T-helper 2 cell treated with Interferon-gamma antibody and Interleukin-4, amounts not matched to agents 5 μg/mL and 100 μg/mL, for 36 hours (primary cell): ENCODE data around the gene TAS2R50.

Experiments used
- DNase-seq: peaks from one replicate; pipeline ENCODE4 v3.0.0; 2021; ENCODE audit warnings: low spot score
- H3K27ac Mint-ChIP-seq: one replicate; pipeline ENCODE4 v1.8.0; 2021; ENCODE audit warnings: mild to moderate bottlenecking, mixed read lengths
- H3K27me3 Mint-ChIP-seq: one replicate; pipeline ENCODE4 v1.8.0; 2021; ENCODE audit warnings: low read depth, mixed read lengths
- H3K36me3 Mint-ChIP-seq: one replicate; pipeline ENCODE4 v1.8.0; 2021; ENCODE audit warnings: low read depth, mixed read lengths
- H3K4me1 Mint-ChIP-seq: one replicate; pipeline ENCODE4 v1.8.0; 2021; ENCODE audit warnings: low read depth, mixed read lengths
- H3K4me3 Mint-ChIP-seq: one replicate; pipeline ENCODE4 v1.8.0; 2022; ENCODE audit warnings: mild to moderate bottlenecking, moderate library complexity, mixed read lengths
- H3K9me3 Mint-ChIP-seq: one replicate; pipeline ENCODE4 v1.8.0; 2021; ENCODE audit warnings: mixed read lengths

Gene TAS2R50

DNA sequence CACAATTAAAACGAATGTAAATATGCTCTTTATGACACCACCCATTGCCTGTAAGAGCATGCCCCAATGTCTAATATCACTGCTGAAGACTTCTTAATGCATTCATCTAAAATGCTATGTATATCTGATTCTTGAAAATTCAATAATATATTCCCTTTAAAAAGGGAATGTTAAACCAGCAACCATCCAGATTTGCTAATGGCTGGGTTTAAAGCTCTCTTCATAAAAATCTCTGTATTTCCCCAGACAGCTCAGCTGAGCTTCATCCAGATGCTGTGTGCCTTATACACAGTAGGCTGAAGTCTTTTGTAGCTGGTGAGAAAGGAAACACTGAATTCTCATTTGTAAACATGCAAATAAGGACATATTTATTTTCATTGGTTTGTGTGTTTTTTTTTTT, 47.5 kb downstream of the TAS2R50 start, which contains the start of gene TAS2R14:
TSS of gene TAS2R14 (minus strand) at position 101 of the 400 bp plus-strand sequence. CDS start at position 45, 56 bp downstream.
- DNase-seq: no peak
- Mint-ChIP-seq H3K4me1 (peaks cover 10% of the 10 kb centered on the region), H3K9me3 (peaks cover under 1% of the 10 kb centered on the region), H3K4me3 (no peak within 1 kb of the TSS), H3K27ac (no peak within 1 kb of the TSS), H3K36me3 (no peaks in the 10 kb centered on the region), H3K27me3 (no peaks in the 10 kb centered on the region)

DNA sequence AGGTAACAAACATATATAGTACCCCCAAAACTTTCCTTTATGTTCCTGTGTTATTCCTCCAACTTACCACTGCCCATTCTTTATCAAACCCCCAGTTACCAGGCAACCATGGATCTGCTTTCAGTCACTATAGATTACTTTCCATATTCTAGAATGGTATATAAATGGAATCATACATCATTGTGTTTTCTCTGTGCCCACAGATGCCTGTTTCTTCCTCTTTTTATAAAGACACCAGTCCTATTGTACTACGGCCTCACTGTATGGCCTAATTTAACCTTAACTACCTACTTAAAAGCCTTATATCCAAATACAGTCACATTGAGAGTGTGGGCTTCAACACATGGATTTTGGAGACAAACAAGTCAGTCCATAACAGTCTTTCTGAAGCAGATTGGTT, 50.2 kb downstream of the TAS2R50 start:
- Mint-ChIP-seq H3K4me3 (no peak overlapping the region), H3K27ac (no peak overlapping the region), H3K27me3 (no peaks in the 10 kb centered on the region), H3K36me3 (no peaks in the 10 kb centered on the region), H3K4me1 (peaks cover under 1% of the 10 kb centered on the region), H3K9me3 (no peaks in the 10 kb centered on the region)
- DNase-seq: no peak
